ENCODE measurements around the gene CCDC27.

The CCDC27 gene

DNA sequence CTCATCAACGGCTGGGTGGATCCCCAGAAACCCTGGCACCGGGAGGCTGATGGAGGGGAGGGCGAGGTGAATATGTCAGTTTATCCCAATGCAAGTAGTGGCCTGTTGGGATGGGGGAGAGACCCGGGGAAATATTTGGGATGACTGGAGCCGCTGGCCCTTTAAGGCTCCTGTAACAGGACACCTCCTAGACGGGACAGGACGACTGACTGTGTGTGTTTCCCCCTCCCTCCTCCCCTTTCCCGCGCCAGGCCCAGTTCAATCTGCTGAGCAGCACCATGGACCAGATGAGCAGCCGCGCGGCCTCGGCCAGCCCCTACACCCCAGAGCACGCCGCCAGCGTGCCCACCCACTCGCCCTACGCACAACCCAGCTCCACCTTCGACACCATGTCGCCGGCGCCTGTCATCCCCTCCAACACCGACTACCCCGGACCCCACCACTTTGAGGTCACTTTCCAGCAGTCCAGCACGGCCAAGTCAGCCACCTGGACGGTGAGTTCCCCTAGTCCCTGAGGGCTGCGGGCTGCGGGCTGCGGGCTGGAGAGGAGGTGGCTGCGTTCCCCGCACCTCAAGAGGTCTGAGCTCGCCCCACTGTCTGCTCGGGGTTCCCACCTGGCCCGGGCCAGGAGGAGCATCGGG is 44.8 kb upstream of the CCDC27 start:
- no peak for TF ChIP-seq CTCF (IDR thresholded peaks at IDR 0.05; ENCODE audit: low read depth, low read length)
- no peak for DNase-seq (ENCODE audit: low read depth, low spot score)
- no peak overlapping the region for H3K4me3 ChIP-seq (ENCODE audit: low read depth, low read length)
- in situ Hi-C loops (cut with HindIII; ENCODE audit: low sequenced_read_pairs): no loop called here

- H3K4me3 ChIP-seq (ENCODE audit: low read depth, low read length): no peak overlapping the region
- no peak for TF ChIP-seq CTCF (IDR thresholded peaks at IDR 0.05; ENCODE audit: low read depth, low read length)
- in situ Hi-C loops (cut with HindIII; ENCODE audit: low sequenced_read_pairs): no loop called here
- DNase-seq (ENCODE audit: low read depth, low spot score): no peak
Measured at GRCh38 chr1:3707939-3708328, 44.3 kb upstream of the CCDC27 start.

DNA sequence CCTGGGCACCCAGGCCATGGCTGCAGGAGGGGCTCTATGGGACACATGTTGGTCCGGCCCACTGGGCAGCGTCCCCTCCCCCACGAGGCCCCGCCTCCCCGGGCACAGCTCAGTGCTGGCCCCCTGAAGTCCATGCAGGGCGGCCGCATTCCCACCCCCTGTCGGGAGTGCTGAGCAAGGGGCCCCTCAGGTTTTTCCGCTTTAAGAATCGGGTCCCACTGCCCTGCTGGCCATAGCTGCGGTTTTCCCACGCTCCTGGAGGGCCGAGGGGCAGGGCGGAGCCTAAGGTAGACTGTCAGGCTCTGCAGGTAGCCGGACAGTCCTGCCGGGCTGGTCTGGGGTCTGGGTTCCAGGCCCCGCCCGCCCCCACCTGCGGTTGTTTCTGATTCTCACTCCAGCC is 43.5 kb upstream of the CCDC27 start:
- in situ Hi-C loops (cut with HindIII; ENCODE audit: low sequenced_read_pairs): no loop called here
- no peak for TF ChIP-seq CTCF (IDR thresholded peaks at IDR 0.05; ENCODE audit: low read depth, low read length)
- no peak for DNase-seq (ENCODE audit: low read depth, low spot score)
- H3K4me3 ChIP-seq (ENCODE audit: low read depth, low read length): no peak overlapping the region

DNA sequence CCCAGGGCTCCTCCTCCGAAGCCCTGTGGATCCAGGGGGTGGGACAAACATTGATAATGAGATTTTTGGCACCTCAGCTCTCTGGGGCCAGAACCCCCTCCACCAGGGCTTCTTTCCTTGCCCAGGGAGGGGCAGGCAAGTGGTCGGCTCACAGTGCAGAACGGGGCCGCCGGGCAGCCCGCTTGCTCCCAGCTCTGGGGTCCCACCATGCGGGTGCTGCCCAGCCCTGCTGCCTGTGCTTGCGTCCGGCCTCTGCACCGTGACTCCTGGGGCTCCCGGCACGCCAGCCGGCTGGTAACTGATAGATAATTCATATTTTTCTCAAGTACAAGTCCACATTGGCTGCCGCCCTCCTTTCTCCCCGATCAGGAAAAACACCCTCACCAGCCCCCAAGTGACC is 42.0 kb upstream of the CCDC27 start:
- in situ Hi-C loops (cut with HindIII; ENCODE audit: low sequenced_read_pairs): no loop called here
- H3K4me3 ChIP-seq (ENCODE audit: low read depth, low read length): no peak overlapping the region
- no peak for DNase-seq (ENCODE audit: low read depth, low spot score)
- no peak for TF ChIP-seq CTCF (IDR thresholded peaks at IDR 0.05; ENCODE audit: low read depth, low read length)

GRCh38 chr1:3711381-3711779 is 40.9 kb upstream of the CCDC27 start:
- no peak overlapping the region for H3K4me3 ChIP-seq (ENCODE audit: low read depth, low read length)
- in situ Hi-C loops (cut with HindIII; ENCODE audit: low sequenced_read_pairs): no loop called here
- no peak for DNase-seq (ENCODE audit: low read depth, low spot score)

DNA sequence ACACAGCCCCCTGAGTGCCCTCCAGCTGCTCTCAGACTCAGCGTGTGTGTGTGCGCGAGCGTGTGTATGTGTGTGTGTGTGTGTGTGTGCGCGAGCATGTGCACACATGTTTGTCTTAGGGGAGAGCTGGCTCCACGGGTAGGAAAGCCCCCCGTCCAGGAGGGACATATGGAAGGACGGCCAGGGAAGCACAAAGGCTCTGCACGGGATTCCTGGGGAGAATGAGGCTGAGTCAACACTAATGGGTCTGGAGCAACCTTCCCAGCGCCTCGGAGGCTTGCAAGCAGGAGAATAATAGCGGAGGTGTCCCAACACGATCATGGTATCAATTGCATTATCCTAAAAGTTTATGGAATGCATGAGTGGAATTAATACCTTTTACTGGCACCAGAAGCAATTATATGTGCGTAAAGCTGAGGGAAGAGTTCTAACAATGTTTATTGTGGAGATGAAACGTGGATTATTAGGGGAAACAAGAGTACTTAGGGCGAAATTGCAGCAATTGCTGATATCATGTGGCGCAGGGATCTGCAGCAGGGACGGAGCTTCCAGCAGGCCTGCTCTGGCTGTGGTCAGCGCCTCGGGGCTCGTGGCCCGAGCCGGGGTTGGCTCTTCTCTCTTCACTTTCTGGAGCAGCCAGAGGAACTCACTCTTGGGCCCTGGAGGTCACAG is 40.3 kb upstream of the CCDC27 start:
- in situ Hi-C loops (cut with HindIII; ENCODE audit: low sequenced_read_pairs): no loop called here
- no peak for TF ChIP-seq CTCF (IDR thresholded peaks at IDR 0.05; ENCODE audit: low read depth, low read length)
- no peak overlapping the region for H3K4me3 ChIP-seq (ENCODE audit: low read depth, low read length)

More at GRCh38 chr1:3711381-3711779, 40.9 kb upstream of the CCDC27 start:
- TF ChIP-seq CTCF (IDR thresholded peaks at IDR 0.05; ENCODE audit: low read depth, low read length): no peak

More for the DNA sequence above, 40.3 kb upstream of the CCDC27 start:
- no peak for DNase-seq (ENCODE audit: low read depth, low spot score)
